Endothelial cell of umbilical vein (primary cell): ENCODE measurements around the gene ARSB.

Experiments used
- JUN ChIP-seq: IDR thresholded peaks from 2 replicates; pipeline ENCODE4 v1.6.1; 2011; ENCODE audit warnings: borderline replicate concordance, low read depth; ENCODE audit not compliant: insufficient read length, insufficient read depth
- TF ChIP-seq, protein P1 (sequence below), 2 donors: IDR thresholded peaks; 1 replicate in 1 of 2; 2 replicates in 1 of 2; pipeline ENCODE4 v1.5.1; 2011; ENCODE audit warnings: low read length in 2 of 2, mild to moderate bottlenecking in 2 of 2, moderate library complexity in 2 of 2, control low read depth in 1 of 2, inconsistent platforms in 1 of 2, low read depth in 1 of 2; ENCODE audit not compliant: insufficient read depth in 1 of 2; ENCODE audit errors: extremely low read depth in 1 of 2

DNA sequence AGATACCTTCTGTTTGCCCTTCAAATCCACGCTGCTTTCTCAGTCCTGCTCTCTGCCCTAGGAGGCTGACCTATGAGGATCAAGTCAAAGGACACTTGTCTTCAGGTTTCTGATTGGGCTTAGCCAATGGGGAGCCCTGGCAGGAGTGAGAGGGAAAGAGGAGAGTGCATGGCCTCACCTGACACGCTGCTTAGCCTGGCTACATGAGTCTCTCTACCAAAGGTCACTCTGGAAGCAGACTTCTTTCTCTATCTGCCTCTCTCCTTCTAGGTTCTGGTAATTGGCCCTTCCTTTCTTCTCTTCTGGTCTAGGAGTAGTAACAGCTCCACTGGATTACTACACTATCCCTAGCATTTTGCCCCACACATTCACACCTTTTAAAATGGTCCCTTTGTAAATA is 13.1 kb downstream of the ARSB start:
- TF ChIP-seq JUN: no peak
- TF ChIP-seq, protein P1, sequence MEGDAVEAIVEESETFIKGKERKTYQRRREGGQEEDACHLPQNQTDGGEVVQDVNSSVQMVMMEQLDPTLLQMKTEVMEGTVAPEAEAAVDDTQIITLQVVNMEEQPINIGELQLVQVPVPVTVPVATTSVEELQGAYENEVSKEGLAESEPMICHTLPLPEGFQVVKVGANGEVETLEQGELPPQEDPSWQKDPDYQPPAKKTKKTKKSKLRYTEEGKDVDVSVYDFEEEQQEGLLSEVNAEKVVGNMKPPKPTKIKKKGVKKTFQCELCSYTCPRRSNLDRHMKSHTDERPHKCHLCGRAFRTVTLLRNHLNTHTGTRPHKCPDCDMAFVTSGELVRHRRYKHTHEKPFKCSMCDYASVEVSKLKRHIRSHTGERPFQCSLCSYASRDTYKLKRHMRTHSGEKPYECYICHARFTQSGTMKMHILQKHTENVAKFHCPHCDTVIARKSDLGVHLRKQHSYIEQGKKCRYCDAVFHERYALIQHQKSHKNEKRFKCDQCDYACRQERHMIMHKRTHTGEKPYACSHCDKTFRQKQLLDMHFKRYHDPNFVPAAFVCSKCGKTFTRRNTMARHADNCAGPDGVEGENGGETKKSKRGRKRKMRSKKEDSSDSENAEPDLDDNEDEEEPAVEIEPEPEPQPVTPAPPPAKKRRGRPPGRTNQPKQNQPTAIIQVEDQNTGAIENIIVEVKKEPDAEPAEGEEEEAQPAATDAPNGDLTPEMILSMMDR (IDR thresholded peaks at IDR 0.05; ENCODE audit: extremely low read depth in 1 of 2, insufficient read depth in 1 of 2, low read depth in 1 of 2, low read length in 2 of 2): no peak
